GM21737 (cell line): ENCODE measurements around the gene CGNL1.

Experiments
- ATAC-seq: cut with Tn5 transposase; IDR thresholded peaks from one replicate; pipeline ENCODE4 v1.9.1; 2021; ENCODE audit warnings: mild to moderate bottlenecking, moderate library complexity; ENCODE audit not compliant: unreplicated experiment

The CGNL1 gene

DNA sequence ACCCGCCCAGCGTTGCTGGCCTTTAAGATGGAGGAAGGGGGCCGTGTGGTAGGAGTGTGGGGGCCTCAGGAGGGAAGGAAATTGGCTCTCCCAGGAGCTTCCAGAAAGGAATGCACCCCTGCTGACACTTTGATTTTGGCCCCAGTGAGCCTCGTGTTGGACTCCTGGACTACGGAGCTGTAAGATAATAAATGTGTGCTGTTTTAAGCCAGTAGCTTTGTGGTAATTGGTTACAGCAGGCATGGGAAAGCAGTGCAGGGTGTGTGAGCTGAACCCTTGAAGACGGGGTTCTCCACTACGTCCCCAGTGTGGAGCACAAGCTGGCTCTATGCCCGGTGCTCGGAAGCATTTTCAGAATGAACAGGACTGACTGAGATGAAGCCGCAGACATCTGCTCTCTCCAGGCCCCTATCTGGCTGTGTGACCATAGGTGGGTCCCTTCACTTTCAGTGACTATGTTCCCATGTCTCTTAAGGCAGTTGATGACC lies 22.9 kb upstream of the CGNL1 start:
- ATAC-seq = no peak

DNA sequence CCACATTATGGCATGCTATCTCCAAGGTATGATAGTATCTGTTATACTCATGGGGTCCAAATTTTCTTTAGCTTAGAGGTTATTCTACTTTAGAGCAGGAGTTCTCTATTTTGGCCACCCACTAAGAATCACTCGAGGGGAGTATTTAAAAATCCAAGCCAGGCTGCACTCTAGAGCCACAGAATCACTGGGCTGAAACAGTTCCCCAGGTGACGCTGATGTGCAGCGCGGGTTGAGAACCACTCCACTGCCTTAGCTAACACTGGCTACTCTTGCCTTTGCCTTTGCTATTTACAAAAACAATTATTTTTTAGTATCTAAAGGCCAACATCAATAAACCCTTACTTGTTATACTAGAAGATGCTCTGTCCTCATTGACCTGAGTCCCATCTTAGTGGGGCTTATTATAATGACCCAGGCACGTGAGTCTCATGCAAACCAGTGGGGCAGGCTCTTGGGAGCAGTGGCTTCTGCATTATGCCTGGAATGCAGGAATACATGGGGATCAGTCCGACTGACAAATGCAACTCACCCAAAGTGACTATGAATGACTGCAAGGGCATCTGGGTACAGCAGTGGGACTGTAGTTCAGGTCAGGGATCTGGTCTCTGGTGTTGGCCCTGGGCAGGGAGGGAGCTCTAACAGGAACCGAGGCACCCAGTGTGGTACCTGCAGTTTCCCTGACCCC lies 21.7 kb upstream of the CGNL1 start:
- no peak for ATAC-seq

DNA sequence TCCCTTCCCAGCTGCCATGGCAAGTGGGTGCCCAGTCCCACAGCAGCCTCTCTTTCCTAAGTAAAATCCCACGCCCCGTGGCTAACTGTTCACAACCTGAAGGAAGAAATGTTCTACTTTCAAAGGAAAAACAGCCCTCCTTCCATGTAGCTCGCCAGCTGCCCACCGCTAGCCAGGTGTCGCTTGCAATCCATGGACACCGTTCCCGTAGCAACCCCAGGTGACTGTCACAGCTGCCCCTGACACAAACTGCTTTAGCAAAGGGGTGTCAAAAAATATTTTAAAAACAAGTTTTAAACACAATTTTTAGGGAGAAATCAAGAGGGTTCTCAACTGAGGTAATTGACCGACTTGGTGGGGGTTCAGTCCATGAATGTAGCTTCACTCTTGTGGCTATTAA lies 21.0 kb upstream of the CGNL1 start:
- no peak for ATAC-seq

DNA sequence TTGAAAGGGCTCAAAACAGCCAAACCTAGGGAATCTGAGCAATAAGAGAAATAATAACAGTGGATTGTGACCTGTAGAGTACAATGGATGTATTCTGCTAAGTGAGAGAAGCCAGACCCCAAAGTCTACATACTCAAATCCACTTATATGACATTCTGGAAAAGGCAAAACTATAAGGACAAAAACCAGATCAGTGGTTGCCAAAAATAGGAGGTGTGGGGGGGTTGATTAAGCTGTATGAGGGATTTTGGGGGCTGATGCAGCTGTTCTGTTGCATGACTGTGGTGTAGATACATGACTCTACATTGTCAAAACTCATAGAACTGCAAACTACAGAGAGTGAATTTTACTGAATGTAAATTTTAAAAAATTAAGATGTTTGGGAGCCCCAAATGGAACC lies 20.1 kb upstream of the CGNL1 start:
- no peak for ATAC-seq

DNA sequence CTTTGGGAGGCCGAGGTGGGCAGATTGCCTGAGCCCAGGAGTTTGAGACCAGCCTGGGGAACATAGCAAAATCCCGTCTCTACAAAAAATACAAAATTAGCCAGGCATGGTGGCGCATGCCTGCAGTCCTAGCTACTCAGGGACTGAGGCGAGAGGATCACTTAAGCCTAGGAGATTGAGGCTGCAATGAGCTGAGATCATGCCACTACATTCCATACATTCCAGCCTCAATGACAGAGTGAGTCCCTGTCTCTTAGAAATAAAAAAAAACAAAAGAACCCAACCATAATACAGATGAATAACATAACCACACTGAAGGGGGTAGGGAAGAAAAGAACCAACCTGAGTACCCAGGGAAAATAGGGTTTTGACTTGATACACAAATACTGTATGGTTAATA lies 19.7 kb upstream of the CGNL1 start:
- ATAC-seq = no peak

DNA sequence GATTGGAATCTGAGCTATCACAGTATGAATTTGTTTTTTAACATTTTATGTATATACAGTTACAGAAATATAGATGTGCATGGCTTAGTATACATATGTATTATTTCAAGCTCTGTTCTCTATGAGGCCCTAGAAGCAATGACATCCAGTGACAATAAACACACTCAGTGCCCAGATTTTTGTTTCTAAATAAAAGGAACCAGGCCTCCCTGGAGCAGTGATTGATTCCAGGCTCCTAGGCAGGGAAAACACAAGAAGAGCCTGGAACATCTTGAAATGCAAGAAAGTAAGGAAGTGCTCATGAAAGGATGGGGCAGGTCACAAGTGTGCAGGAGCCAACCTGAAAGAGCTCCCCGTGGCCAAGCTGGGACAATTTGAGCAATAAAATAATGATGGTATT lies 18.5 kb upstream of the CGNL1 start:
- no peak for ATAC-seq

DNA sequence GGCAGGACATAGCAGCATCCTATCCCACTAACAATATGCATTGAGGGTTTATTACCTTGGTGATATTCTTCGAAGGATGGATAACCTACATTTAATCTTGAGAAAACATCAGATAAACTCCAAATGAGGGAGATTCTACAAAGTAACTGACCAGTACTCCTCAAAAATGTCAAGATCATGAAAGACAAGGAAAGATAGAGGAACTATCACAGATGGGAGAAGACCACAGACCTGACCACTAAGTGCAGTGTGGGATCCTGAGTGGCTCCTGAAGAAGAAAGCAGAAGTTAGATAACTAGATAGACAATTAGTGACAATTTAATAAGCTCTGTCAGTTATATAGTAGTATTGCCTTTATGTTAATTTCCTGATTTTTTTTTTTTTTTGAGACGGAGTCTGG lies 17.7 kb upstream of the CGNL1 start:
- no peak for ATAC-seq

DNA sequence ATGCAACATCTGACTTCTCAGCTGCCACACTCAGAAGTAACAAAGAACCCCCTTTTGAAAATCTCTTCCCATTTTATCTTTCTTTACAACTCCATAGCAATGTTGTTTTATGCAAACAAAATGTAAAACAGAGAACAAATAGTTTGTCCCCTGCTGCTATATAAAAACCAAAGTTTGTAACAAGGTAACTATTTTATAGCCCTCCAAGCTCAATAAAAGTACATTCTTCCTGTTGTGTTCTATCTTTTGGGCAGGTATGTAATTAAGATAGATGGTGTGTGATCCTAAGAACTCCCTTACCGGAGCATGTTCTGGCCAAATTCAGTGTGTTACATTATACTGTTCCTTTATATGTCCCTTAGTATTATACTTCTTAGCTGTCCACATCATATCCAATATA lies 12.6 kb upstream of the CGNL1 start:
- no peak for ATAC-seq

DNA sequence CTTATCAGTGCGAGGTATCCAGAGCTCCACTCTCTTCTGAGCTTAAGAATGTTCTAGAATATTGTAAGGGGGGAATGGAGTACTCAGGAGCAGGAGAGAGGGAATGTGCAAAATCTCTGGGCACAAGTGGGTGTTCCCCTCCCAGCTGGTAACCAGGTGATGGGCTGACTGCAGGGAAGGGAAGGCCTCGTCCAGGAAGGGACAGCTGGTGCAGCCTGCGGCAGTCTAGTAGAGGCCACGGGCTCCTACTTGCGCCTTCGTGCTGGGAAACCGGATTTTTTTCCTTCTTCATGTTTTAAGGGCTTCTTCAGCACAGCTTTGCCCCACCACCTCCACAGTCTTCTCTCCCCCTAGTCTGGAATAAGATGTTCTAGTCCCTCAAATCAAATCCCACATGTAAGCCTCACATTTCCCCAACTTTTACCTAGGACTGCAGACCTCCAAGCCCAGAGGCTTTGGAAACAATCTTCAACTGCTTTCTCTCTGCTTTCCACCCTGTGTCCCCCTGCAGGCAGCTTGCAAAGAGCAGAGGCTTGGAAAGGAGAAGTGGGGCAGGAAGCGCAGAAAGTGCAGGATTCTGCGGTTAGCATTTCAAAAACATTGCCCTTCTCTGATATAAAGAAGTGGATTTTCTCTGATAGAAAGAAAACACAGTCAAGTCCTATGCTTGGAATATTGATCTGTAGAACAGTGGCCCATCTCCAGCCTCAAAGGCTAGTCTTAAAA lies 11.9 kb upstream of the CGNL1 start:
- no peak for ATAC-seq

DNA sequence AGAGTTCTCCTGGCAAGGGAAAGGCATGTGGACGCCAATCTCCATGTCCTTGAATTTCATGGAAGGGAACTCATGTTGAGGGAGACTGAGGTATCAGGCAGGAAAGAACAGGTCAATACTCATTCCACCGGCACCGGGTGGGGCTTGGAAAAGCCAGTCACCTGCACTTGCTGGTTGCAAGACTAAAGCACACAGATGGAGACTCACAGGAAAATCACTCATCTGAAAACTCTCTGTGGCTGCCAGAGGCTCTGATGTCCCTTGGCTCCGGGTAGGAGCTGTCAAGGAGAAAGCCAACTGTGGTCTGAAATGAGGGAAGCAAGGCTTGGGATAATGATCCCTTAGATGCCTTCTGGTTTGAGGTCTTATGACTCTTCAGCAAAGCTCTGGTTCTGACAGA lies 8.7 kb upstream of the CGNL1 start:
- no peak for ATAC-seq

DNA sequence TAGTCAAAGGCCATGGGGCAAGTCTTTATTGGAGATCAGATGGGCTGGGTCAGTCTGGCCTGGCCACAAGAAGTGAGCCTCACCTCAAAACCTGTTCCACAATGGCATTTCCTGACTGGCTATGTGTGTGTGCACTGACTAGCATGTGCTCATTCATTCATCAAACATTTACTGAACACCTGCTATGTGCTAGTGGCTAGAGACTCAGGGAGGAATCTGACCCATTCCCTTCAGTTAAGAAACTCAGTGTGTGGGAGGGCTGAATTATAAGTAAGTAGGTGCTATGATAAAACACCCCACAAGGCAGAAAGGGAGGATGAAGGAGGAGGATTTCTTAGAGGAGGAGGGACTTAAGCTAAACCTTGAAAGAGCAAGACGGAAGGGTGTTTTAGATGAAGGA lies 5.4 kb upstream of the CGNL1 start:
- no peak for ATAC-seq

DNA sequence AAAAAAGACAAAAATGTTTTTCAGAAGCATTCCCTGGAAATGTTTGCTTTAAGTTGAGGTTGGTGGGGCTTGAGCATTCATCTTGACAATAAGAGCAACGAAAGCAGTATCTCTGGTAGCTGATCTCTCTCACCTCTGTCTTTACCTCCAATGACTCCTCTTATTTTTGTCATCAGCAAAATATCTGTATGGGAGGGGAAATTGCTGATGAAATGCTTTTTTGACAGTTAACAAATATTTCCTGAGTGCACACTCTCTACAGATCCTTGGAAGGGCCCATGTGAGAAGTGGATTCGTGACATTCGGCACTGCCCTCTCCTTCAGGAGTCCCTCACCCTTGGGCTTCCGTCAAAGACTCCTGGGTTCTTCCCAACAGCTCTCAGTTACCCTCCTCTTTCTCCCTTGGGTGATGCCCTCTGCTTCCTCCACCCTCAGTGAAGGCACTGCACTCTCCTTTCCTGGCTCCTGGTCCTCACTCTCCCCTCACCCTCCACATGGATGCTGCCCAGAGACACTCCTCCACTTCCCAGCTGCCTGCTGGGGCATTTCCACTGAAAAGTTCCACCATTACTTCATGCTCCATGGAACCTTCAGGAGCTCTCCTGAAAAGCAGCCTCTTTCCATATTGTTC lies 2.9 kb upstream of the CGNL1 start:
- no peak for ATAC-seq

DNA sequence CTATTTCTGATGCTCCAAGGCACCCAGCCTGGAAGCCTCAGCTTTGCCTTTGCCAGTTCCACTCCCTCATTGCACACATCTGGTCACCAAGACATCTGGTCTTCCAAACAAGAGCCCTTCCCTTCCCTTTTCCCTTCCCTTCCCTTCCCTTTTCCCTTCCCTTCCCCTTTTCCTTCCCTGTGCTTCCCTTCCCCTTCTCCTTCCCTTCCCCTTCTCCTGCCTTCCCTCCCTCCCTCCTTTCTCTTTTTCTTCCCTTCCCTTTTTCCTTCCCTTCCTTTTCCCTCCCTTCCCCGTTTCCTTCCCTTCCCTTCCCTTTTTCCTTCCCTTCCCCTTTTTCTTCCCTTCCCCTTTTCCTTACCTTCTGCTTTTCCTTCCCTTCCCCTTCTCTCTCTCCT lies 2.4 kb upstream of the CGNL1 start:
- ATAC-seq = no peak

DNA sequence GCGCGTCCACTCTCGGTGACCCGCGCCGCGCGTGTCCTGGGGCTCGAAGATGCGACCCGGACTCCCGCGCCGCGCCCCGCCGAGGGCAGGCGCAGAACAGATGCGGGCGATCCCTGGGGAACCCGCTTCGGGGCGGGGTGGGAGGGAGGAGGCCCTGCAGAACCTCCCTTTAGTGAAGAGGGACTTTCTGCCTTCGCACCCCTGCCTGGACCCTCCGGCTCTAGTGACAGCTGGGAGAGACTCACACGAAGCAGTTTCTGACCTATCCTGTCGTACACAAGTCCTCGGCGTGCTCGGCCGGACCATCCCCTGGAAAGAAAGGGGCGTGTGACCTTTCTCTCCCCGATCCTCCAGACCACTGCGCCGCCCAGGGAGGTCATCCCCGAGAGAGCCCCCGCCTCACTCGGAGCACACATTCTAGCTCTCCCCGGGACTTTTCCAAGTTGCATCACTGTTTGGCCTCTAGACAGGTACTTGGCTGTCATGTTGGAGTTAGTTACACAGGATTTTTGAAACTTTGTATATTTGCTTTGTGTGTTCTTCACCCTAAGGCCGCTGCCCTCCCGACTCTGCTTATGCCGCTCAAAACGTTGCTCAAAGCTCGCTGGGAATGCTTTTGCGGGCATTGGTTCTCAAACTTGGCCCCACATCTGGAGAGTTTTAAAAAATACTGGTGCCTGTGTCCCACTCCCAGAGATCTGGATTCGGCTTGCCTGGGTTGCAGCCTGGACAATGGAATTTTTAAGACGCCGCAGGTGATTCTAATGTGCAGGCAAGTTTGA lies 582 bp downstream of the CGNL1 start:
- no peak for ATAC-seq

DNA sequence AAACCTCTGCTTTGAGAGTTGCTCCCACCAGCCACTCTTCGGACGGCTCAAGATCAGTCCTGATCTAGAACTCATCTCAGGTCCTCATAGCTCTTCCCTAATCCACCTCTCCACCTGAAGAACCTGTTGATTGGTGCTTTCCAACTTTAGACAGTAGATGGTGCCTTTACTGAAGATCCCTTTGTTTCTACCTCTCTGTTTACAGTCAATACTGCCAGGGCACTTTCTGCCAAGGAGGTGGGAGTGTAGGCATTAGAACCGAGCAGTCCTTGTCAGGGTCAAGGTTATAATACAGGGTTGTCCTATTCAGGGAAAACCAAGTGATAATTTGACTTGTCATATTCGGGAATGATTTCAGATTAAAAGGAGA lies 1.2 kb downstream of the CGNL1 start:
- no peak for ATAC-seq

DNA sequence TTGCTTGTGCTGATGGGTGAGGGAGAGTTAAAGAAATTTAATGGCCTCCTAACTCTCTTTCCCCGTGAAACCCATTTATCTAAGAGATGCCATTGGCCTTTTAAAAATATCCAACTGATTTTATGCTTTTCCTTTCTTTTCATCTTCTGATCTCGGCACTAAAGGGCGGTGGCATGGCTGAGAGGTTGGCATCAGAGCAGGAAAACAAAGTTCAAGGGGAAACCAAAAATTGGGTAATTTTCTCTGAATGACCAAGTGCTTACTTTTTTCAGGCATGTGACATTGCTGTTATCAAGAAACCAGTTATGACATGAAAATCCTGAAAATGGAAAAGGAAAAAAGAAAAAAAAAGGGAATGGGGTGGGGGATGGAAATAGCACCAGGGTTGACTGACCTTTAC lies 3.2 kb downstream of the CGNL1 start:
- ATAC-seq = no peak

DNA sequence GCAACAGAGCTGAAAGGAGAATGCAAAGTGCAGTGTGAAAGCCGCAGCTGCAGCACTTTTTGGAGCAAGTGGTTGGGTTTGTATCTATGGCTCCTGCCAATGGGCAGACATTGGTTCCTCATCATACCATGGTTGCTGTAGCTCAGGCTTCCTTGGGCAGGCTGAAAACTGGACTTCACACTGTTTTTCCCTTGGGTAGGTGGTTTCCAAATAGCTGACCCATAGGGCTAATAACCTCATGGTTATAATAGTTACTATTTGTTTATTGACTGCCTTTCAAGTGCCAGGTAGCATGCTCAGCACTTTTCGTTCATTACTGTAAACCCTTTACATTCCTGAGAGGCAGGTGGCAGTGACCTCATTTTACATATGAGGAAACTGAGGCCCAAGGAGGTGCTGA lies 4.5 kb downstream of the CGNL1 start:
- no peak for ATAC-seq

DNA sequence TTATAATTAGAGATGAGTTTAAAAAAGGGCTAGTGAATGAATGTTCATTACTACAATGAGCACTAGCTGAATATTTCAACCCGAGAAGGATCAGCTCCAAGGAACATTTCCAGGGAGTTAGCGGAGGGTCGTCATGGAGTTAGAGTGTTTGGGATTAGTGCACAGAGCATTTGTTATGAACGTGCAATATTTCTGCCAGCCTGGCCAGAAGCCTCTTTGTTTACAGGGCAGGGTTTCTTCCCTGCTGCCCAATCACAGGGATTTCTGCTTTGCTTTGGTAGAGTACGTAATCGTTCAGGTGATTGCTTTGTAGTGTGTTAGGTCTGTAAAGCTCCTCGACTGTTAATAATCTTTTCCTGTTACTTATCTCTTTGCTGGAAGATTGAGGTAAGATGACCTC lies 5.9 kb downstream of the CGNL1 start:
- no peak for ATAC-seq

DNA sequence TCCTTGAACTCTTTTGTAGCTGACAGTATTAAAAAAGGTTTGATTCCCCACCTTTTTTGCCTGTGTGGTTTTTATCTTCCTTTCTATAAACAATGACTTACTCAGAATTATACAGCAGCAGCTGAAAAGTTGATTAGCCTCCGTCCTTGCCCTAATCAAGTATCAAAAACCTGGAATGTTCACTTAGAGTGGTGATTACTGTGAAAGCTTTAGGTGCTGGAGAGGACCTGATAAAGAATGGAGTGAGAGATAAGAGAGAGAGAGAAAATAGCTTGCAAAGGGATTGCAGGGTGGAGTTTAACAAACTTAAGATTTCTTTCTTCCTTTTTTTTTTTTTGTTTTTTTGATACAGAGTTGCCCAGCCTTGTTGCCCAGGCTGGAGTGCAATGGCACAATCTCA lies 6.7 kb downstream of the CGNL1 start:
- ATAC-seq = no peak

DNA sequence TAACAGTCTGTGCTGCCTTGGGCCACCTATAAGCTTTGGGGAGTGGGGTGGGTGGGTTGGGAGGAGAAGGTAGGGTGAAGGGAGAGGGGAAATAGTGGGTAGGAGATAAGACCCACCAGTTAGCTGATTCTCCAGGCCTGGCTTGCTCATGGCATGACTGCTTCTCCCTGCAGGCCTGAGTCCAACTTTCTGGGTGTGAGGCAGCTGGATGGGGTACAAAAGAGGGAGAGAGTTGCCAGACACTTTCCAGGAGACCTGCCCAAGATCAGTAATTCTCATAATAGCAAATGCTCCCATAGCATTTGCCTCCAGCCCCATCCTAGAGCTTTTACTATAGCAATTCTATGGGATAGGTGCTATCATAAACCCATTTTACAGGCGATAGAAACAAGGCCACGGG lies 7.7 kb downstream of the CGNL1 start:
- ATAC-seq = no peak

DNA sequence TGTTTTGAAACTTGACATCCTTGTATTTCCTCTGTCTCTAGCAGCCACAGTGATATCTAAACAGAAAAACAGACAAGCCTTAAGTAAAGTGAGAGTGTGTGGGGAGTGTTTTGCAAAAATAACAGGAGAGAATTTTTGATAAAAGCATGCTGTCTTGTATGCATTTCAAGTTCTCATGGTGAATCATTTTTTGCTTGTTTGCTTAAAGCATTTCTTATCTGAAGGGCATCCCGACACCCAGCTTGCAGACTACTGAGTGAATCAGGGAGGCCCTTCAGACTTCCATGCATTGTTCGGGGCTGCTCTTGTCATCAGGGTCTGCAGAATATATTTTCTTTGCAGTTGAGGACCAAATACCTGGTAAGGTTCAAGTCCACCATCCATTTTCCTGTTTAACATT lies 8.5 kb downstream of the CGNL1 start:
- no peak for ATAC-seq
